HG02840 (cell line): ENCODE measurements around the gene PPP1R9B.

Source experiments
- ATAC-seq: cut with Tn5 transposase; IDR thresholded peaks from one replicate; pipeline ENCODE4 v1.9.1; 2021; ENCODE audit warnings: mild to moderate bottlenecking, moderate library complexity, moderate number of reproducible peaks; ENCODE audit not compliant: unreplicated experiment, low FRiP score

Gene PPP1R9B

GRCh38 chr17:50096092-50096491, 54.4 kb downstream of the PPP1R9B start:
- ATAC-seq, result no peak

DNA sequence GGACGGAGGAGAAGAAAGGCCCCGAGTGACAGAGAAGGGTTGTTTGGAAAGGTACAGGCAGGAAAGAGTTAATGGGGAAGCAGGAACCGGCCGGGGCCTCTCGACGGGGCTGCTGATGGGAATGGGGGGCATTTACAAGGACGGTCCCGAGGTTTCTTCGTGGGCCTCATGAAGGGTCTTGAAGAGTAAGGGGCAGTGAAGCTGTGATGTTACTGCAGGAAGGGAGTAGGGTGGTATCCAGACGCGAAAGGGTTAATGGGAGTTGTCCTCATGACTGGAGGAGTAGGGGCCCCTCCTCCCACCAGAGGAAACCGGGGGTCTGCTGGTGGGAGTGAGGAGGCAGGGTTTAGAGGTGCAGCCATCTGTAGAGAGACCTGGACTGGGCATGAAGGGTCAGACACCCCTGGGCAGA, 54.8 kb downstream of the PPP1R9B start:
- ATAC-seq, result no peak

- ATAC-seq, result peak; percentile 84
Measured at GRCh38 chr17:50094753-50095619, 55.5 kb downstream of the PPP1R9B start, which contains the start of gene PDK2. Gene PDK2 (plus strand): TSS chr17:50095351. CDS start chr17:50095436, 85 bp downstream.

DNA sequence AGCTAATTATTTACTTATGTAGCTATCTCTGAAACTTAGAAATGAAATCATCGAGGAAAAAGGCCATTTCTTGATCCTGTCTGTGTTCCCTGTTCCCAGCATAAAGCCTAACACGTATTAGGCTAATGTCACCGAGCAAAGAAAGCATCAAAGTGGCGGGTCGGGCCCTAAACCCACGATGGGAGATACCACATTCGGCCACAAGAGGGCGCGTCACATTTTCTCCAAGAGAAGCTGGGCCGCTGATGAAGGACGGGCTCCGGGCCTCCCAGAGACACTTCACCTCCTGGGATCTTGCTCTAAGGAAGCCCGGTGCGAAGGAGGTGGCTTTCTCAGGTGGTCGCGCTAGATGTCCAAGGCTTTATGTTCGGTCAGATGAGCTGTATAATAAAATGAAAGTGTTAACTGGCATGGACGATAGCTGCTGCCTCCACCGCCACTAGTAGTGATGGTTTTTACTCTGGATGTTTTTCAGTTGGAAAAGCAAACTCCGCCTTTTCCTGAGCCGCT, 56.2 kb downstream of the PPP1R9B start:
- peak; percentile 33 for ATAC-seq

DNA sequence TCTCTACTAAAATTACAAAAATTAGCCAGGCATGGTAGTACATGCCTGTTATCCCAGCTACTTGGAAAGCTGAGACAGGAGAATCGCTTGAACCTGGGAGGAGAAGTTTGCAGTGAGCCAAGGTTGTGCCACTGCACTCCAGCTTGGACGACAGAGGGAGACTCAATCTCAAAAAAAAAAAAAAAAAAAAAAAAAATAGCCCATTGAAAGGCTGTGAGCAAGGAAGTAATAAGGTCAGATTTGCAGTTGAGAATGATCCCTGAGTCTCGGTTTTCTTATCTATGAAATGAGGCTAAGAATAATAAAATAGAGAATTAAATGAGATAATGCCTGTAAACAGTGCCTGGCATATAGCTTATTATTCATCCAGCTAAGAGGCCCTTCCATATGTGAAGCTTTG, 56.7 kb downstream of the PPP1R9B start:
- ATAC-seq, result no peak

GRCh38 chr17:50093246-50093645, 57.2 kb downstream of the PPP1R9B start:
- no peak for ATAC-seq

GRCh38 chr17:50091918-50092285, 58.6 kb downstream of the PPP1R9B start:
- no peak for ATAC-seq

DNA sequence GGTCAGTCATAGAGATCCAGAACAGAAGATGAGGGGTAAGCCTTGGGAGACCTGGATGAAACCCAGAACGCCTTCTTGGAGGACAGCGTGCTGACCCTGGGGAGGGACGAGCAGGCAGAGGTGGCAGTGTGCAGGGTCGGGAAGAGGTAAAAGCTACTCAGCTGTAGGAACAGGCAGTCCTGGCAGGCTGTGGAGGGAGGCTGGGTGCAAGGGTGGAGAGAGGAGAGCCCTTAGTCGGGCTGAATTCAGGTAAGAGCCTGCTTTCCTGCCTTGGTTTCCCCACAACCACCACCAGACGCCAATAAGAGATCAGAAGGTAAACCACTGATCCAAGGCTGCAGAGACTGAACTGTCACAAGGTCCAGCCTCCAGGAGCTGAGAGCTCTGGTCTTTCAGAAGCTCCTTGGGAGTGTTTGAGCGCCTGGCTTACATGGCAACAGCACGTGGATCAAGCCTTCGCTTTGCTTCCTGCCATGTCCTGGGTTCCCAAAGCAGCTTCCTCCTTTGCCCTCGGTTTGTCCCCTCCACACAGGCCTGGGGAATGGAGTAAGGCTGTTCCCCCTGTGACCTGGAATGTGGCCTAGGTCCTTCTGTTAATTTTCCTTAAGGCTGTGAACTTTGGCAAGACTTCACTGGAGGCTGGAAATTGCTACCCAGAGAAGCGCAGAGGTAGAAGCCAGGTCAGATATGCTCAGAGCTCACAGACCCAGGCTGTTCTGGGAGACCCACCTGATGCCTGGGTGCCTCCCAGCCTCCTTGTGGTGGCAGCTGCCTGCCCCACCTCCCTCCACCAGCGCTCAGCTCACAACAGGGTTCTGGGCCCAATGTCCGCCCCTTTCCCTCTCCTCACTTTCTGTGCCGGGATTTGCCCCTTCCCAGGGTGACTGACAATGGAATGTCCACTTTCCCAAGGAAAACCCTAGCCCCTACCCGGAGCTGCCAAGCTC, 59.2 kb downstream of the PPP1R9B start:
- no peak for ATAC-seq

DNA sequence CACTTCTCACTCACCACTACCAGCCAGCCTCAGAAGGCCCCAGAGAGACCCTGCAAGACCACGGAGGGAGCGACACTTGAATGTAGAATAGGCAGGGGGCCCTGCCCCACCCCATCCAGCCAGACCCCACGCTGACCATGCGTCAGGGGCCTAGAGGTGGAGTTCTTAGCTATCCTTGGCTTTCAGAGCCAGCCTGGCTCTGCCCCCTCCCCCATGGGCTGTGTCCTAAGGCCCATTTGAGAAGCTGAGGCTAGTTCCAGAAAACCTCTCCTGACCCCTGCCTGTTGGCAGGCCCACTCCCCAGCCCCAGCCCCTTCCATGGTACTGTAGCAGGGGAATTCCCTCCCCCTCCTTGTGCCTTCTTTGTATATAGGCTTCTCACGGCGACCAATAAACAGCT, 60.4 kb downstream of the PPP1R9B start:
- no peak for ATAC-seq

- no peak for ATAC-seq
Measured at GRCh38 chr17:50088952-50089825, 61.3 kb downstream of the PPP1R9B start.

DNA sequence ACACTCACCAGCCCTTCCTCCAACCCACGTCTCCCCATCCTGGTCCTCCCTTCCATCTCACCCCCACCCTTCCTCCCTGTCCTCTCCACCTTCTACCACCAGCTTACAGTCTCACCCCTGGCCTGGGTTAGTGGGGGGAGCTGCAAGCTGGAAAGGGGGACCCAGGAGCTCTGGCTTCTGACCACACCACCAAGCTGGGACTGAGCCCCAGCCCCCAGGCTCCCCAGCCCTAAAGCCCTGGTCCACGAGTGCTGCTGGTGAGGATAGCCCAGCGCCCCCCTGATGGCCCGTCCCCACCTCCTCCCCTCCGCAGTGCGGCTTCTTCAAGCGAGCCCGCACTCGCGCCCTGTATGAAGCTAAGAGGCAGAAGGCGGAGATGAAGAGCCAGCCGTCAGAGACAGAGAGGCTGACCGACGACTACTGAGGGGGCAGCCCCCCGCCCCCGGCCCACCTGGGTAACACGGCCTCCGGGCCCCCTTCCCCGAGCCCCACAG, 62.5 kb downstream of the PPP1R9B start:
- no peak for ATAC-seq

DNA sequence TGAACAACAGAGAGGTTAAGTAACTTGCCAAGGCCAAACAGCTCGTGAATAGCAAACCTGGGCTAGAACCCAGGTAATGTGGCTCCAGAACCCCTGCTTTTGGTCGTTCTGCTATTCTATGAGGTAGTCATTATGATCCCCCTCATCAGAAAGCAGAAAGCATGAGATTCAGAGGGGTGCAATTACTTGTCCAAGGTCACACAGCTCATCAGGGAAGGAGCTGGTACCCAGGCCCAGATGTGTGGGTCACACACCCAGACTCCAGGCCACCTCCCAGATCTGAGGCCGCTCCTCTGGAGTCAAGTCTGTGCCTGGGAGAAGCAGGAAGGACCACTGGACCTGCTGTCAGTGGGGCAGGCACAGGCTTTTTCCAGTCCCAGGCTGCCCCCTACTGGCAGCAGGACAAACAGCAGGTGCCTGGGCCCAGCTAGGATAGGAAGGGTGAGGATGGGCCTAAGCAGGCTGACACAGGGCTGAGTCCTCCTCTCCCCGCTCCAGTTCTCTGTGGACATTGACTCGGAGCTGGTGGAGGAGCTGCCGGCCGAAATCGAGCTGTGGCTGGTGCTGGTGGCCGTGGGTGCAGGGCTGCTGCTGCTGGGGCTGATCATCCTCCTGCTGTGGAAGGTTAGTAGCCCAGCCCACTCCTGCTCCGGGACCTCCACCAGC, 63.1 kb downstream of the PPP1R9B start:
- ATAC-seq, result no peak
